Activated CD8-positive, alpha-beta memory T cell treated with anti-CD3 and anti-CD28 coated beads, Interleukin-2, amount 10 ng/mL, durations not matched to agents 7 days and 5 days (primary cell): ENCODE measurements around the gene VWA3A. TPM values are rescaled to one million over a fixed set of nuclear protein-coding genes. Genes with fewer than 3 reads are reported as not detected.
"Not testable (repeated sequence)": the region's sequence is repeated elsewhere in the genome, so short reads cannot be mapped to it uniquely, and the experiment has no call there.

Experiments
- ATAC-seq: fragments of 150-1000 bp; cut with Tn5 transposase; one replicate; pipeline ENCODE4 v1.10.0; 2021; ENCODE audit warnings: moderate library complexity
- CTCF ChIA-PET: fragments of 350-600 bp; sonication (Branson Sonifier 250); formaldehyde crosslinking; loops from one replicate; lab custom pipeline; 2021; ENCODE audit warnings: antibody characterized with exemption; lab: Charles Lee
- DNase-seq: peaks from one replicate; pipeline ENCODE4 v3.0.0-alpha.2; 2020
- H3K27ac Mint-ChIP-seq: one replicate; pipeline ENCODE4 v1.8.0; 2021; ENCODE audit warnings: mild to moderate bottlenecking, mixed read lengths
- H3K27me3 Mint-ChIP-seq: one replicate; pipeline ENCODE4 v1.8.0; 2021; ENCODE audit warnings: mixed read lengths
- H3K36me3 Mint-ChIP-seq: one replicate; pipeline ENCODE4 v1.8.0; 2021; ENCODE audit warnings: mild to moderate bottlenecking, mixed read lengths
- H3K4me1 Mint-ChIP-seq: one replicate; pipeline ENCODE4 v1.8.0; 2021; ENCODE audit warnings: mixed read lengths
- H3K4me3 Mint-ChIP-seq: one replicate; pipeline ENCODE4 v1.8.0; 2021; ENCODE audit warnings: mild to moderate bottlenecking, moderate library complexity, mixed read lengths
- H3K9me3 Mint-ChIP-seq: one replicate; pipeline ENCODE4 v1.8.0; 2022; ENCODE audit warnings: low read depth, mixed read lengths
- total RNA-seq, 2 experiments: library from RNA; stranded (reverse); gene quantifications; one replicate each; pipeline ENCODE4 v1.2.3, GENCODE V29; 2021

Gene VWA3A
- total RNA-seq, 2 experiments from 2014 or later = 0.28 to 0.29 TPM

DNA sequence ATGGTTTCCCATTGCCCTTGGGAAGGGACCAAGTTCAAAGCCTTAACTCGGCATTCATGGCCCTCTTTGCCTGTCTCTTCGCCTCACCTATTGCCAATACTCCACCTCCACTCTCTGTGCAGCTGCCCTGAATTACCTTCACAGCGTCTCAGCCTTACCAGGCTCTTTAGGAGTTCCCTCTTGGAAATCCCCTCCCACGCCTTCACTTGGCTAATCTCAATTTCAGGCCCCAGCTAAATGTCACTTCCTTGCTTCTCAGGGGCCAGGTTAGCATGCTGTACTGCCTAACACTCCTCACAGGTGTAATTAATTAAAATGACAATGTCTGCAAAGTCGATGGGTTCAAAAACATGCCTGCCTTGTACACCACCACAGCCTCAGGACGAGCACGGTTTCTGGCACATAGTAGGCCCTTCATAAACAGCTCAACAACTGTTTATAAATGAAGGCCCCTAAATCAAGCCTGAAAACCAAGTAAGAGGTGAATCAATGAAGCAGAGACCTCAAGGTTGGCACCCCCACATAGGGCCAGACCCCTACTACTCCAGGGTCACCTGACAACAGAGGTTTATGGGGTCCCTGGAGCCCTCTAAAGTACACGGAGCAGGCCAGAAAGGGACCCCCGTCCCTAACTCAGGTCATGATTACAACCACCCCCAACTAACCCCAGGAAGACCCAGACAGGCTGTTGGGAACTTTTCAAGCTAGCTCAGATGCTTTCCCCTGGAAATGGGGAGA is 102.5 kb downstream of the VWA3A start:
- CTCF ChIA-PET = interaction anchor here (1.0 to 13.1 kb wide), 4 partner anchors 12 to 180 kb away, joined by 3 to 204 read pairs (median 52); partner anchors contain the start of genes EEF2K and POLR3E
- Mint-ChIP-seq H3K9me3 (no peaks in the 10 kb centered on the region), H3K27ac (peak overlapping the region; percentile 86), H3K4me1 (peaks cover 53% of the 10 kb centered on the region), H3K36me3 (peaks cover 3% of the 10 kb centered on the region), H3K4me3 (peak overlapping the region; percentile 81), H3K27me3 (no peaks in the 10 kb centered on the region)
- DNase-seq = no peak
- ATAC-seq = no peak

GRCh38 chr16:22195445-22195694 is 103.0 kb downstream of the VWA3A start:
- CTCF ChIA-PET = interaction anchor here (9.0 to 13.1 kb wide), 2 partner anchors 12 to 103 kb away, joined by 102 to 204 read pairs; partner anchors contain the start of genes EEF2K and POLR3E
- no peaks in the 10 kb centered on the region for H3K9me3 Mint-ChIP-seq
- H3K27ac Mint-ChIP-seq = peak overlapping the region; percentile 86
- peak overlapping the region; percentile 81 for H3K4me3 Mint-ChIP-seq
- peaks cover 53% of the 10 kb centered on the region for H3K4me1 Mint-ChIP-seq
- DNase-seq (no peak), ATAC-seq (no peak)
- peaks cover 3% of the 10 kb centered on the region for H3K36me3 Mint-ChIP-seq
- no peaks in the 10 kb centered on the region for H3K27me3 Mint-ChIP-seq

GRCh38 chr16:22195695-22196558 is 103.6 kb downstream of the VWA3A start:
- CTCF ChIA-PET = interaction anchor here (0.6 to 13.1 kb wide), 9 partner anchors 11 to 196 kb away, joined by 3 to 204 read pairs (median 3); partner anchors contain the start of genes EEF2K and POLR3E

DNA sequence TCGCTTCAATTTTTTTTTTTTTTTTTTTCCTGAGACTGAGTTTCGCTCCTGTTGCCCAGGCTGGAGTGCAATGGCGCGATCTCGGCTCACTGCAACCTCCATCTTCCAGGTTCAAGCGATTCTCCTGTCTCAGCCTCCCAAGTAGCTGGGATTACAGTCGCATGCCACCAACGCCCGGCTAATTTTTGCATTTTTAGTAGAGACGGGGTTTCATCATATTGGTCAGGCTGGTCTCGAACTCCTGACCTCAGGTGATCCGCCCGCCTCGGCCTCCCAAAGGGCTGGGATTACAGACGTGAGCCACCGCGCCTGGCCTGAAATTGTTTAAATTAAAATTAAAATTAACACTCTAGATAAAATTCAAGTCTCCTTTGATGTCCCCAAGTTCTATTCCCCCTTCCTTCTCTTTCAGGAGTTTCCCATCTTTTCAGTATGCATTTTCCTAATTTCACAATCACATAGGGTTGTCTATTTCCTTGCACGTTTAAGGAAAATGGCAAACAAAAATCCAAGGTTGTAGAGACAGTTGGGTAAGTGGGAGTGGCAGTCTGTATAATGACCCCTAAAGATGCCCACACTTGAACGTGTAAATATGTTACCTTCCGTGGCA is 104.3 kb downstream of the VWA3A start:
- peak overlapping the region; percentile 81 for H3K4me3 Mint-ChIP-seq
- not testable (repeated sequence) for H3K9me3 Mint-ChIP-seq, H3K27me3 Mint-ChIP-seq, H3K36me3 Mint-ChIP-seq, ATAC-seq, DNase-seq, H3K27ac Mint-ChIP-seq
- H3K4me1 Mint-ChIP-seq = peaks cover 53% of the 10 kb centered on the region
- CTCF ChIA-PET = interaction anchor here (0.6 to 13.1 kb wide), 9 partner anchors 10 to 195 kb away, joined by 3 to 204 read pairs (median 3); partner anchors contain the start of genes EEF2K and POLR3E

More at GRCh38 chr16:22195695-22196558, 103.6 kb downstream of the VWA3A start:
- Mint-ChIP-seq H3K9me3 (no peaks in the 10 kb centered on the region), H3K36me3 (peaks cover 3% of the 10 kb centered on the region), H3K4me3 (peak overlapping the region; percentile 81), H3K4me1 (peaks cover 53% of the 10 kb centered on the region), H3K27me3 (no peaks in the 10 kb centered on the region), H3K27ac (peak overlapping the region; percentile 86)
- ATAC-seq = peak; percentile 42
- peak; percentile 94 for DNase-seq

- Mint-ChIP-seq H3K9me3 (no peaks in the 10 kb centered on the region), H3K27me3 (no peaks in the 10 kb centered on the region), H3K27ac (peak overlapping the region; percentile 45), H3K36me3 (peaks cover 3% of the 10 kb centered on the region), H3K4me1 (peaks cover 36% of the 10 kb centered on the region), H3K4me3 (no peak overlapping the region)
- no peak for DNase-seq
- ATAC-seq = no peak
- CTCF ChIA-PET = interaction anchor here (1.1 to 13.1 kb wide), 3 partner anchors 10 to 100 kb away, joined by 4 to 204 read pairs (median 8); partner anchors contain the start of gene POLR3E
Observed at GRCh38 chr16:22198547-22199293, 106.4 kb downstream of the VWA3A start.

- Mint-ChIP-seq H3K27me3 (no peaks in the 10 kb centered on the region), H3K4me3 (no peak overlapping the region), H3K4me1 (peaks cover 29% of the 10 kb centered on the region), H3K9me3 (no peaks in the 10 kb centered on the region), H3K36me3 (no peaks in the 10 kb centered on the region), H3K27ac (no peak overlapping the region)
- ATAC-seq (no peak), DNase-seq (no peak)
- CTCF ChIA-PET = interaction anchor here (1.4 to 1.8 kb wide), 3 partner anchors 45 to 98 kb away, joined by 3 to 9 read pairs (median 7); partner anchors contain the start of gene POLR3E
Observed at GRCh38 chr16:22202261-22202637, 109.9 kb downstream of the VWA3A start.

- no peaks in the 10 kb centered on the region for H3K27me3 Mint-ChIP-seq
- H3K4me1 Mint-ChIP-seq = peaks cover 33% of the 10 kb centered on the region
- no peak for ATAC-seq
- H3K36me3 Mint-ChIP-seq = peaks cover 3% of the 10 kb centered on the region
- H3K27ac Mint-ChIP-seq = no peak overlapping the region
- DNase-seq = no peak
- no peaks in the 10 kb centered on the region for H3K9me3 Mint-ChIP-seq
- H3K4me3 Mint-ChIP-seq = no peak overlapping the region
- CTCF ChIA-PET = interaction anchor here (8.5 to 8.7 kb wide), 2 partner anchors 11 to 94 kb away, joined by 102 to 113 read pairs; partner anchors contain the start of gene POLR3E
Observed at GRCh38 chr16:22203091-22203490, 110.8 kb downstream of the VWA3A start.

DNA sequence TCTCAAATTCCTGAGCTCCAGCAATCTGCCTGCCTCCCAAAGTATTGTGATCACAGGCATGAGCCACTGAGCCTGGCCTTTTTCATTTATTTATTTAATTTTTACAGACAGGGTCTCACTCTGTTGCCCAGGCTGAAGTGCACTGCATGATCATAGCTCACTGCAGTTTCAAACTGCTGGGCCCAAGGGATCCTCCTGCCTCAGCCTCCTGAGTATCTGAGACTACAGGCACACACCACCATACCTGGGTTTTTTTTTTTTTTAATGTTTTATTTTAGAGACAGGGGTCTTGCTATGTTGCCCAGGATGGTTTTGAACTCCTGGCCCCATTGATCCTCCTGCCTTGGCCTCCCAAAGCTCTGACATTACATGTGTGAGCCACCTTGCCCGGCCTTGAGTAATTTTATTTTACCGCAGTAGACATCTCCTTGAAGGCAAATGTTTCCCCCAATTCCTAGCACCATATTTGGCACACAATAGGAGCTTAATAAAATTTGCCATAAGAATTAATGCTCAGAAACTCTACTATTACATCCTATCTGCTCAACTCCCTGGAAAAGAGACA is 111.8 kb downstream of the VWA3A start:
- H3K36me3 Mint-ChIP-seq = peaks cover 5% of the 10 kb centered on the region
- no peaks in the 10 kb centered on the region for H3K9me3 Mint-ChIP-seq
- H3K27me3 Mint-ChIP-seq = no peaks in the 10 kb centered on the region
- no peak overlapping the region for H3K4me3 Mint-ChIP-seq
- H3K27ac Mint-ChIP-seq = no peak overlapping the region
- DNase-seq (no peak), ATAC-seq (no peak)
- peaks cover 31% of the 10 kb centered on the region for H3K4me1 Mint-ChIP-seq
- CTCF ChIA-PET = interaction anchor here (0.6 to 8.7 kb wide), 5 partner anchors 12 to 244 kb away, joined by 3 to 113 read pairs (median 12); partner anchors contain the start of gene POLR3E

GRCh38 chr16:22205577-22206012 is 113.3 kb downstream of the VWA3A start:
- Mint-ChIP-seq H3K4me3 (peak overlapping the region; percentile 97), H3K4me1 (peaks cover 38% of the 10 kb centered on the region), H3K9me3 (peaks cover 2% of the 10 kb centered on the region), H3K27ac (peak overlapping the region; percentile 69), H3K27me3 (no peaks in the 10 kb centered on the region), H3K36me3 (peaks cover 13% of the 10 kb centered on the region)
- DNase-seq (no peak), ATAC-seq (no peak)
- CTCF ChIA-PET = interaction anchor here (0.7 to 8.7 kb wide), 13 partner anchors 13 to 116 kb away, joined by 3 to 113 read pairs (median 4); partner anchors contain the start of gene POLR3E

GRCh38 chr16:22206013-22206841 is 113.9 kb downstream of the VWA3A start, which contains the start of gene EEF2K:
Gene EEF2K (plus strand): TSS chr16:22206278. CDS start chr16:22225730, 19,452 bp downstream.
- CTCF ChIA-PET = interaction anchor here (0.7 to 8.7 kb wide), 17 partner anchors 10 to 189 kb away, joined by 3 to 113 read pairs (median 4); partner anchors contain the start of gene POLR3E
- Mint-ChIP-seq H3K4me1 (peaks cover 41% of the 10 kb centered on the region), H3K4me3 (peak within 1 kb of the TSS; percentile 97), H3K9me3 (peaks cover 3% of the 10 kb centered on the region), H3K27ac (peak within 1 kb of the TSS; percentile 84), H3K36me3 (peaks cover 19% of the 10 kb centered on the region), H3K27me3 (no peaks in the 10 kb centered on the region)
- peak; percentile 92 for DNase-seq
- peak; percentile 95 for ATAC-seq
